Stimulated activated CD8-positive, alpha-beta memory T cell treated with anti-CD3 and anti-CD28 coated beads, Interleukin-7, amount 100 ng/mL, for 48 hours (primary cell): ENCODE measurements around the gene TOX2.

Experiments used
- DNase-seq, 2 donors: peaks; one replicate each; pipeline ENCODE4 v3.0.0-alpha.2; 2020; ENCODE audit warnings: low read depth in 1 of 2; ENCODE audit errors: extremely low read depth in 1 of 2

The TOX2 gene

DNA sequence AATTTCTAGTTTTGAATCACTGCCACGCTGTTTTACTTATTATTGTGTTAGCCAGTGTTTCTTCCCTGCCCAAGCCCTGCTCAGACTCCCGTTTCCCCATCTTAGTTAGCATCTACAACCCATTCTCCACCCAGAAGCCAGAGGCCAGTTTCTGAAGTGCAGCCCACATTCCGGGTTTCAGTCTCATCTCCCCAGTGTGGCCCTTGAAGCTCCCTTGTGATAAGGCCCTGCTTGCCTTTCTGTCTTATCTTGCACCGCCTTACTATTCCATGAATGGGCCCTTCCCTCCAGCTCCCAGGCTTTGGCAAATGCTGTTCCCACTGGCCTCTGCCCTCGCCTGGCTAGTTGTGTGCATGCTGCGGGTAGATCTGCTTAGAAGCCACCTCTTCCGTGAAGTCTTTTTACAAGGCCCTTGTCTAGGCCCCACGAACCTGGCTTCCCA, 41.1 kb downstream of the TOX2 start:
- DNase-seq: no peak

DNA sequence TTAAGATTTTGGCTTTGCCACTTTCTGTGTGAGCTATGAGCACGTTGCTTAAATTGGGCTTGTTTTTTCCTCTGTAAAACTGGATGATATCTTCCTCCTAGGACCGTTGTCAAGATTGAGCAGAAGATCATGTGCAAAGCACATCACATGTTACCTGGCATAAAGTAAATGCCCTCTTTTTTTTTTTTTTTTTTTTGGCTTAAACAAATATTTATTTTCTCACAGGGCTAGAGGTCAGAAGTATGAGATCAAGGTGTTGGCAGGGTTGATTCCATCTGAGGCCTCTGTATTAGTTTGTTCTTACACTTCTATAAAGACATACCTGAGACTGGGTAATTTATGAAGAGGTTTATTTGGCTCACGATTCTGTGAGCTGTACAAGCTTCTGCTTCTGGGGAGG, 42.7 kb downstream of the TOX2 start:
- no peak for DNase-seq

DNA sequence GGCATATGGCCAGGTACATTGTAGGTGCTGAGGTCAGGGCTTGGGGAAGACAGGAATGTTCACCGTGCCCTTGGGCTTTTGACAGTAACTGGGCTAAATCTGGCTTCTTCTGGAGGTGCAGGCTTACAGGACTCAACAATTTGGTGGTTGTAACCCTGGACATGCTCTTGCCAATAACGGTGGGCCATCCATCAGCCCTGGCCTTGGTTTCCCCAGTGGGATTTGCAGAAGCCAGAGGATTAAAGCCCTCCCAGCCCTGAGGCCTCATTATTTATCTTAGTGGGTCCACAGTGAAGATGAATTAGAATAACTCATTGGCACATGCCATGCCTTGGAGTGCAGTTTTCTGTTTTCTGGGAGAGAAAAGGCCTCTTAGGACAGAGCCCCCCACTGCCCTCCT, 44.0 kb downstream of the TOX2 start:
- DNase-seq: no peak

DNA sequence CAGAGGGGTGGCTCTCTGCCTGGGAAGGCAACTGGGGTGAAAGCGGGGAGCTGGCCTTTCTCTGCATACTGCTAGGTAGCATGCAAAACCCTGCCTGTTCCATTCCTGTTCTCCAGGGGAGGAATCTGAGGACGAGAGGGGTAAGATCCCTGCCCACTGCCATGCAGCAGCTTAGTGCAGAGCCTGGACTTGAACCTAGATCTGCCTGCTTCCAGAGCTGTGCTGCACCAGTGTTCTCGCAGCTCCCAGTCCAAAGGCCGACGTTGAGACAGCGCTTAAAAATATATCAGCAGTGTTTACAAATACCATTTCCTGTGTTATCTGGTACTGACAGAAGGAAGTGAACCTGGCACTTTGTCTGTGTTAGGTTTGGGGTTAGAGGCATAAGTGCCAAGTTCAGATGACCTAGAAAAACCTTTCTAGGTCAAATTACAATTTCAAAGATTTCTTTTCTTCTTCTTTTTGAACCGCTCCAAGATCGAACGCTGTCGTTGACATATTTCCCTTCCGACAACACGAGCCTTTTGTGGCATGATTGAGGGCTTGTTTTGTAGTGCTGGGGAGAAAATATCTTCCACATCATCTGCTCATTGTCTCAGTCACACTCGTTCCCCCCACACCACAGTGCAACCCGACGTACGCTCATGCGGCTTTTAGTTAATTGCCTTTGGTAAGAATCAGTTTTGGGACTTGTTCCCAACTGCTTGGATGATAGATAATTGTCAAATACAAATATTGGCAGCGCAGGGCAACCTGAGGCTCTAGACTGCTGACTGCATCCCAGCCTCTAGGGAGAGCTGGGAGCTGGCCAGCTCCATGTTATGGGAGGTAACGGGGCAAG, 44.6 kb downstream of the TOX2 start:
- no peak for DNase-seq

DNA sequence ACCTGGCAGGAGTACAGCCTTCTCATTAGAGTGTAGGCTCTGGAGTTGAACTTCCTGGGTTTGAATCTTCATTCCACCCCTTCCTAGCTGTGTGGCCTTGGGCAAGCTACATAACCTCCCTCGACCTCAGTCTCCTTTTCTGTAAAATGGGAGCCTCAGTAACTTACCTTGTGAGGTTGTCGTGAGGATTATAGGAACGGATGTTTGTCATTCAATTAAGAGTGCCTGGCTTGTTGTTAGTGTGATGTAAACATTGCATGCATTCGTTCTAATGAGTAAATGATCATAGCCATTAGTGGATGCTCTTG, 45.2 kb downstream of the TOX2 start:
- DNase-seq: no peak

DNA sequence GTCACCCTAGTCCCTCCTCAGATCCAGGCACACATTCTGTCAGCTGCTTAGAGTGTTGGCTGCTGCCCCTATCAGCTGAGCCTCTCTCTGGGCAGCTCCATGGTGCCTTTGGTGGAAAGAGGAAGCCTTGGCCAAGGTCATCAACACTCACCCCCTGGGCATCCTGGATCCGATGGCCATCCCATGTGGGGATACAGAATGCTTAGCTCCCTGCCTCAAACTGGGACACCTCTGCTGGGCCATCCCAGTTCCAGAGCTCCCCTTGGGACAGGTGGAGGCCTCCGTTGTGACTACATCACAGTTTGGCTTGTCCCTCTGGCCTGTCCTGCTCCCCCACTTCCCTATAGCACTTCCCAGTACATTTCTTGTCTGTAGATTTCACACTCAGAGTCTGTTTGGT, 45.6 kb downstream of the TOX2 start:
- no peak for DNase-seq

DNA sequence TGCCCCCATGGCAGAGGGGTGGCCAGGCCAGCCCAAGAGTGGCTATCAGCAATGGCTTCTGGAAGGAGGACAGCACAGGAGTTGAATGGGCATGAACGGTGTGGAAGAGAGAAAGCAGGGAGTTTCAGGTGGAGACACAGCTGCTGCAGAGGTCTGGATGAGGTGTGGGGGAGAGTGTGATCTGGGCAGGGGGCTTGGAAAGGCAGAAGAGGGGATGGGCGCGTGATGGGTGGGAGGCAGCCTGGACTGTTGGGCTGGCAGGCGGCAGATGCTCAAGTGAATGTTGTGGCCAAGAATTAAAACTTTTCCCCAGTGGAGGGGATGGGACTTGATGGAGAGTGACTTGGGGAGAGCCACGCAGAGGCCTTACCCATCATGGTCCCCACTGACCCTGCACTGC, 46.5 kb downstream of the TOX2 start:
- no peak for DNase-seq

DNA sequence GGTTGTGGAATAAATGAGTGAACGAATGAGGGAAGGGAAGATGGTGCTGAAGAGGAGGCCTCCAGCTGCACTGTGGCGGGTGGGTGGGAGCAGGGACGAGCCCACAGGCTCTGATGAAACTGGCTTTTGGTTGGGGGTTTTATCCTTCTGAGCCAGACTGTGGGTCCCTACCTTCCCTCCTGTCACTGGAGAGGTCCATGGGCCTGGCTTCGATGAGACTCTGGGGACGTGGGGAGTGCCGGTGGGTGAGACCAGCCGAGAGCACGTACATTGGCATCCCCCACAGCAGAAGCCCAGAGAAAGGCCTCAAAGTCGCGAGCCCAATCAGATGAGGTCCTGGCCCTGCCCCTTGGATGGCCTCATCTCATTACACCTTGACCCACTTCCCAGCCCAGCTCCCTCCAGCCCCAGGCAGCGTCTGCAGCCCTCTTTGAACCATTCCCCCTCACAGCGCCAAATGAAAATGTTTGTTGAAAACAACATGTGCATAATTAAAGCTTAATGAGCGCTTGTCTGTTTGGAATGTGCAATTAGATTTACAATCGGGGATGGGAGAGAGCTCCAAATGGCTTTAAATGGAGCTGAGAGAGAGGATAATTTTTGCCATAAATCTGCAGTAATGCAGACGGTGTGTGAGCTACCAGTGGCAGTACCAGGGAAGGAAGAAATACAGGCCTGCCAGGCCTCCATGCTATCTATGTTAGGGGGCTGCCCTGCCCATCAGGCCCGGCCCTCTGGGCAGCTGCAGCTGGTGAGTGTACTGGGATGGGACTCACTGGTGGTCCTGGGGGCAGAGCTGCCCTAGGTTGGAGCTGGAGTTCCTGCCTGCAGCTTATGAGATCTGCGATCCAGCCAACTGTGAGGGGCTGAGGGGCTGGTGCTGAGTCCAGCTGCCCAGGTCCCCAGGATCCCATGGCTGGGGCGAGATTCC, 47.2 kb downstream of the TOX2 start:
- DNase-seq: no peak

DNA sequence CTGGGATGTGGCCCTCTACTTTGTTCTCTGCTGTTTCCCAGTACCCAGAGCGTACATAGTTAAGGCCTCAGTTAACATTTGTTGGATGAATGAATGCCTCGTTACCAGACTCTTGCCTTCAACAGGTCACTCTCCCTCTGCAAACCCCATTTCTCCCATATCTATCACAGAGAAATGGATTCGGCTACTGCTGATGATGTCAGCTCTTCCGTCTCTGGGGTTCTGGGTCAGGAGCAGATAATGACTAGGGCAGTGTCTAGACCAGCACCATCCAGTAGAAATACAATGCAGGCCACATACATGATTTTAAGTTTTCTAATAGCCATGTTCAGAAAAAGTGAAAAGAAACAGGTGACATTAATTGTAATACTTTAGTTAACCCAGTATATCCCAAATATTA, 47.9 kb downstream of the TOX2 start:
- no peak for DNase-seq

DNA sequence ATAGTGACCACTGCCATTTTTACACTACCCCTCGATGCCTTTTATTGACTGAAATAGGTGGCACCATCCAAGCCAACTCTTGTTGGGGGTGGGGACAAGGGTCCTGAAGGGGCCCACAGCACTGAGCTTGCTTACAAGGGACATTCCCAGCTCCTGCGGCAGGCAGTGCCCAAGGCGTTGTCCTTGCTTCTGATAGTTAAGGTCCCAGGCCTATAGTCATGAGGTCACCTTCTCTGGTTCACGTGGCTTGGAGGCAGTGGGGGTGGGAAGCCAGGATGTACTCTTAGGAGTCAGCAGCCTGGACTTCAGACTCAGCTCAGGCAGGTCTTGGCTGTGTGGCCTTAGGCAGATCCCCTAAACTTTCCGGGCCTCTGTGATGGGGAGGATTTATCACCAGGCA, 48.6 kb downstream of the TOX2 start:
- no peak for DNase-seq

DNA sequence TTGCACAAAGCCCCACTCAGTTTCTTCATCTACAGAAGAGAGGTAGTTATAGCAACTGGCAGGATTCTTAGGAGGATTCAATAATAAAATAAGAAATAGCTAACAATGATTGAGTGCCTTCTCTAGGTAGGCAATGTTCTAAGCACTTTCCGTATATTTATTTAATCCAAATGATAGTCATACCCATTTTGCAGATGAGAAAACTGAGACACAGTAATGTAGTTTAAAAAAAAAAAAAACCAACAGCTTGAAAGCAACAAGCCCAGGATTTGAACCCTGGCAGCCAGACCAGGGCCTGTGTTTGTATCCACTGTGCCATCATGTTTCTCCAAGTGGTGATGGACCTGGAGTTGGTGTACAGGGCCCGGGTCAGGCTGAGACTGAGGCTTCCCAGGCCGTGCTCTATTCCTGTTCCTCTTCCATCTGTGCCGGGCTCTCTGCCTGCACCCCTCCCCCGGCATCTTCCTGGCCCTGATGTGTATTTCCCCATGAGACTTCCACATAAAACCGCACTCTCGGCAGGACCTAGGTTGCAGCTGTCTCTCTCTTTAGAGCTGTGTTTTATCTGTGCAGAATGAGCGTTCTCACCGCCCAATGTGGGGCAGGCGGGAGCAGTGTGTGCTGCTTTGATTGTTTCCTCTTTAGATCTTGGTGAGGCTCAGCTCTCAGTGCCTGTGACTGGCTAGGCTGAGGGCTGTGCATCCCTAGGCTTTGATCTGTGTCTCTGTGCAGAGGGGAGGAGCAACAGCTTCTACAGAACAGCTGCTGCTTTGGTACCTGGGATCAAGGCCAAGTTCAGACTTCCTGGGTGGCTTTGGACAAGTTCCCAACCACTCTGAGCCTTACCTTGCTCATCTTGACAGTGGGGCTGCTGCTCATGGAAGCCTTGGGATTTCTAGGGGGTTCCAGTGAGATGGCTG, 49.5 kb downstream of the TOX2 start:
- no peak for DNase-seq

DNA sequence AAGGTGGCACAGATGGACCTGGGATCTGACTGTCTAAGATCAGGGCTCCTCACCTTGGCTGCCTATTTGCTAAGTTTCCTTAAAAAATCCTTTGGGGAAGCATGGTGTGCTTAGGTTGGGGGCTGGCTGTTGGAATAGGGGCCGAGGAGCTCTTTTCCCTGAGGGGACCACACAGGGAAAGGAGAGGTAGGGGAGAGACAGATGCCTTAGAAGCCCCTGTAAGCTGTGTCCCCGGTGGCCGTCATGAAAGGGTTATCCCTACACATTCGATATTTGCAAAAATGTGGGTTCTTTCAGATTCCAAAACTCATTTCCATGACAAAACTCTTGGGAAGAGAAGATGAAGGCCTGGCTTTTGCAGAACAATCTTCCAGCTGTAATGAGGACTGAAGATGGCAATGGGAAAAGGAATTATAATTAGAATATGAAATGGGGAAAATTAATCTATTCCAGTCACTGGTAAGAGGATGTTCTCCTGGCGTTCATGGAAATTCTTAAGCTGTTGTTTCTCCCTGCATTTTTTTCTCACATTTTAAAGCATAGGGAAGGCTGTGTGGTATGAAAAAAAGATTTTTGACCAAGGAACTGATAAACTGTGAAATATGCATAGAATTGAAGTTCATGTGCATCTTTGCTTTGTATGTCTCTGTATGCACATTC, 53.8 kb downstream of the TOX2 start:
- no peak for DNase-seq

DNA sequence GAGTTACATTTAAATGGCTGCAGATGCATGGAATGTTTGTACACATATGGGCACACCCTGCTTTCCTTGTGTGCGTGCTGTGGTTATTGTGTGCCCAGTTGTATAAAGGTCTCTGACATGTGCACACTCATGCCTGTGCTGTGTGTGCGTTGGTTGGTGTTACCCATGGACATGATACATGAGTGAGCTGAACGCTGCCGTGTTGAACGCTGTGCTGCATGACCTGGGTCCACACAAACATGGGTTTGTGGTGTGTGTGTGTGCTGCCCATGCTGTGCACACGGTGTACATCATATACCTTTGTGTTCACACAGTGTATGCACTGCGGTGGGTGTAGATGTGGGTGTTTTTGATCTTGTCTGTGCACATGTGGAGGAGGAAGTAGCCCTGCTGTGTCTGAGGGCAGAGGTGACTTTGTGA, 54.4 kb downstream of the TOX2 start:
- no peak for DNase-seq

DNA sequence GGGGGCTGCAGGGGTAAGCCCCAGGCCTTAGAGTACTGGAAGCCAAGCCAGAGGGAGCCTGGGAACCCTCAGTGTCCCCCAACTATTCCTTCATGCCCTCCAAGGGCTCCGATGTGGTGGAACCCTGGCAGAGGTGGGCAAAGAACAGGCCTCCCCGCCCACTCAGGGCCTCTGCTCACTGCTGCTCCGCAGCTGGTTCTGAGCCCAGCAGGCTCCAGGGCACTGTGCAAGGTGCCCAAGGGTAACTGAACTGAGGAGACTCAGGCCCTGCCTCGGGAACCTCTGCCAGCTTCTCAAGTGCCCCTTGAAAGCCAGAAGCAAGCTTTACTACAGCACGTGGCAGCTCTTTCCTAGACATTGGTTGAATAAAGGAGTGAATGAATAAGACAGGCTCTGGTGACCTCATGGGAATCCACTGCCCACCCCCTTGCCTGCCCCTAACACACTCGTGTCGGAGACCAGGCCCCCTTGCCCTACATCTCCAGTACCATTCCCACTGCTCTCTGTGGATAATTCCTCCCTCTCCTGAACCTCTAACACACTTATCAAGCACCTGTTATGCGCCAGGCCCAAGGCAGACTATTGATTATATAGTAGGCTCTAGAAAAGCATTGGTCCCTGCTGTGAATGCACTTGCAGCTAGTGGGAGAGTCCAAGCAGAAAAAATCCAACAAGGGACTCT, 55.0 kb downstream of the TOX2 start:
- no peak for DNase-seq

DNA sequence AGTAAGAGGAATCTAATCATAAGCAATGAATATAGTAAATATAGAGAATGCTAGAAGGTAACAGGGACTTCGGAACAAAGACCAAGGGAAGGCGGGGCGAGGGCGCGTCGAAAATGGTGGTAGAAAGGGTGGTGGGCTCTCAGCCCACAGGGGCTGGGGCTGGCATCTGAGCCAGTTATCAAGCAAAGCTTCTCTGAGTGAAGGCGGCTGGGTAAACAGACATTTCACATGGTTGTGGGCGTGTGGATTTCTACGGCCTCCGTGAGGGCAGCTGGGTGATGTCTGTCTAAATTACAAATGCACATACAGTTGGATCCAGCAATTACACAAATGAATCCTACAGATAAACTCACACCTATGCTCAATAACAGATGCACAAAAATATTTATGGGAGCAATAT, 56.6 kb downstream of the TOX2 start:
- no peak for DNase-seq

DNA sequence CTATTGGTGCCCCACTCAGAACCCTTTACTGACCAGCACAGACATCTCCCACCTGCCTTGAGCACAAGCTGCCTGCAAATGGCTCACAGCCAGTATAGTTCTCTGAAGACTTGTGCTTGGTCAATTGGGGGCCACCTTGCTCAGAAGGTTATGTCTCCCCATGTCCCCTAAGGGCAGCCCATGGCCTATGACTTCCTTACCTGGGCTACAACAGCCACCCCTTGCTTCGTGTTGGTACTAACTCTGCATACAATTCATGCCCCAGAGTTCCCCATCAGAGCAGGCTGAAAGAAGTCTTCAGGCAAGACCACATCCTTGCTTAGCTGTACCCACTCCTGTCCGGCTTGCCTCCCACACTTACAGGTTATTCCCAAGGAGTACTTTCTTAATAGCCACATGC, 57.4 kb downstream of the TOX2 start:
- no peak for DNase-seq

DNA sequence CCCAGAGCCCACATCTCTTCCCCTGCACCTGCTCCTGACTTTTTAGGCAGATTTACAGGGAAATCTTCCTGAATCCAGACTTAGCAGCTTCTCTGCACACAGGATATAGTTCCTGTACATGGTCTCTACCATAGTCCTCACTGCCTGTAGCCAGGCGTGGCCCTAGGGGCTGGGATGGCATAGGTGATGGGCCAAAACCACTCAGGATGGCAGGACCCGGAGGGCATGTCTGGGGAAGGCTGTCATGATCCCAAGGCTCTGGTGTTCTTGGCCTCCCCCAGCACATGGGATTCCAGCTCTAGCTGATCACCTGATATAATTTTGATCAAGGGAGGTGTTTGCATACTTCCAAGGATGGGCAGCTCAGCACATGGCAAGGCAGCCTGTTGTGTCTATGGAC, 58.0 kb downstream of the TOX2 start:
- no peak for DNase-seq

DNA sequence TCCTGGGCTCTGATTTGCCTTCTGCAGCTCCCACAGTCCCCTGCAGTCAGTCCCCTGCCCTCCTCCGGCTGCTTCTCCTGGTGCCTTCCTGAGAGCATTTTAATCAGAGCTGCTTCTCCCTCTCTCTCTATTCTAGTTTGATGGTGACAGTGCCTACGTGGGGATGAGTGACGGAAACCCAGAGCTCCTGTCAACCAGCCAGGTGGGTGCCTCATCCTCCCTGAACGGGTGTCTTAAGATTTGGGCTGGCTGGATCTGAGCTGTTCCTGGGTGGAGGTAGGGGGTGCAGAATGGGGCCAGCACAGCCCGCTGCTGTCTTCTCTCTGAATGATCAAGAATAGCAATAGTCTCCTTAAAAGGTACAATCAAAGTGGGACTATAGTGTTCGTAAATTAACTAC, 58.6 kb downstream of the TOX2 start:
- DNase-seq: no peak

DNA sequence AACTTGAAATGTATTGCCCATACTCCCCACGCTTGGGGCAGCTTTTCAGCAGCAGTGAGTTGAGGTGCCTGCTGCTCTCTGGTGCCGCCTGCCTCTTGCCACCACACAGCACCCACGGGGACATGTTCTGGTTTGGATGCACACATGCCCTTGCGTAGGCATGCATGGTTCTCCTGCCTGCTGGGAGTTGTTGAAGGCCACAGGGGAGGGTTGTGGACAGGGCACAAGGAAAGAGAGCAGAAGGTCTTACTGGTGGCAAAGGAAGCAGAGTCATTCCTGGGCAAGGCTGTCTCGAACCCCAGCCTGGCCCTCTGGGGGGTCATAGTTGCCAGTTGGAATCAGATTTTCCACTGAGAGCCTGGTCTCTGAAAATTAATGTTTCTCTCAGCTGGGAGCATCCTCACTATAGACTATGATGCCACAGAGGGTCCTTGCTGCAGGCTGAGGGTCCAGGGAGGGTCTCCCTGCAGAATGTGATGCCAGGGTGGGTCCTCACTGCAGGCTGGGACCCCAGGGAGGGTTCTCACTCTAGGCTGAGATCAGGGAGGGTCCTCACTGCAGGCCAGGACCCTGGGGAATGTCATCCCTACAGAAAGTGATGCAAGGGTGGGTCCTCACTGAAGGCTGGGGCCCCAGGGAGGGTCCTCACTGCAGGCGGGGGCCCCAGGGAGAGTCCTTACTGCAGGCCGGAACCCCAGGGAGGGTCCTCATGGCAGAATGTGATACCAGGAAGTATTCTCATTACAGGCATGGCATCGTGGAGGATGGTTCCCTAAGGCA, 59.2 kb downstream of the TOX2 start:
- no peak for DNase-seq
